ENCODE measurements around the gene NINJ2.

The NINJ2 gene

DNA sequence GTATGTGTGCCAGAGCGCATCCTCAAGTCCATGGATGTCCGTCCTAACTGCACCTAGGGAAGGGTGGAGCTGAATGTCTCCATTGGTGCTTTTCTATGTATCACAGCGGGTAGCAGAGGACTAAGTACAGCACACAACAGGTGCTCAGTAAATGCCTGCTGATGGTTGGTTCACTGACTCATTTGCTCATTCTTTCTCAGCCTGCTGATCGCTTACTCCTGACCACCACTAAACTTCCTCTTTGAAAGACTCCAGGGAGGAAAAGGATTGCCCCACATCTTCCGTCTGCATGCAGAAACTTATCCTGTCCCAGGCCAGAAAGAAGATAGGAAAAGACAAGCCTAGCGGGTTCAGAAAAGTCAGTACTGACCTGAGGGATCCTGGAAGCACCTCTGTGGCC is 137.2 kb downstream of the NINJ2 start:
- Histone ChIP-seq H3K27me3 (no peaks in the 10 kb centered on the region), H3K4me3 (peak overlapping the region in 1 of 10 experiments; percentile 48; a peak in 5 of 20 replicates), H3K4me2 (peak overlapping the region; percentile 61 to 90 (median 82)), H3K9ac (peak overlapping the region in 8 of 11 experiments; percentile 38 to 72 (median 56); a peak in 14 of 22 replicates), H3K27ac (peak overlapping the region in 9 of 11 experiments; percentile 33 to 88 (median 79); a peak in 18 of 22 replicates), H4K20me1 (no peaks in the 10 kb centered on the region), H3K36me3 (peaks cover 0 to 4% (median 0%) of the 10 kb centered on the region in 11 experiments; a peak in 2 of 22 replicates), H3K9me3 (replicated peaks in 1 of 11) (peaks cover 20 to 27% (median 26%) of the 10 kb centered on the region in 11 experiments), H3K4me1 (peaks cover 22 to 40% (median 27%) of the 10 kb centered on the region in 10 experiments)
- peak in 9 of 11 experiments; percentile 18 to 91 (median 76); a peak in 14 of 22 replicates for TF ChIP-seq Cebpa-rat (IDR thresholded peaks at IDR 0.05)

DNA sequence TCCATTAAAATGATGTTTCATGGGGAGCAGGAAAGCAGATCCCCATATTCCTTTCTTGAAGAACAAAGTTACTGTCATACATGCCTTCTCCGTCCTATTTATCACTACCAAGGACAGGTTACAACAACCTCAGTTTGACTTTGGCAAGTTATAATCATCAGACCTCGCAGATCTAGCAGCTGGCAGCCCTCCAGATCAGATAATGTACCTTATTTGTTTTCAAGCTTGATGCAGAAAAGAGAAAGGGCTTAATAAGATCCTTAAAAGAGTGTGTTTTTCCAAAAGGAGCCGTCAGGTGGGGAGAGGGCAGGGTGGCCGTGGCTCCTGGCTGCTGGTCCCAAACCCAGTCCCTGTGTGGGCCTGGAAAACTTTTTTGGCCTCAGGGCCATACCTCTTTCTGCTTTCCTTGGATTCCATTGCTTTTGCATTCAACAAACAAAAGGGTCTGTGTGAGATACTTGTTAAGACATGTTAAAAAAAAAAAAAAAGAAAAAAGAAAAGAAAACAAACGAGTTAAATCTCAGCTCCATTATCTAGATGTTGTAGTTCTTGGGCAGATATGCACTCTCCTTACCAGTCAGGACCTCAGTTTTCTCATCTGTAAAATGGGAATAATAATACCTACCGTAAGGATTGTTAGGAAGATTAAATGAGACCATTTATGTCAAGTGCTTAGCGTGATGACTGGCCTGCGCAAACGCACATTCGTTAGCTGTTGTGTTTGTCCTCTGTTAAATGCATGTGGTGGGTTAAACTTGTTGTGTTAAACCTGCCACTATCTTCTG is 138.9 kb downstream of the NINJ2 start:
- Histone ChIP-seq H3K4me1 (peaks cover 22 to 40% (median 27%) of the 10 kb centered on the region in 10 experiments), H3K27ac (peak overlapping the region in 5 of 11 experiments; percentile 9 to 88 (median 79); a peak in 7 of 22 replicates), H3K9ac (no peak overlapping the region), H3K4me3 (no peak overlapping the region), H3K4me2 (no peak overlapping the region), H3K36me3 (peaks cover 0 to 3% (median 0%) of the 10 kb centered on the region in 11 experiments; a peak in 1 of 22 replicates), H3K9me3 (replicated peaks in 1 of 11) (peaks cover 6 to 12% (median 10%) of the 10 kb centered on the region in 11 experiments), H3K27me3 (no peaks in the 10 kb centered on the region), H4K20me1 (no peaks in the 10 kb centered on the region)
- TF ChIP-seq Cebpa-rat (IDR thresholded peaks at IDR 0.05), result no peak

DNA sequence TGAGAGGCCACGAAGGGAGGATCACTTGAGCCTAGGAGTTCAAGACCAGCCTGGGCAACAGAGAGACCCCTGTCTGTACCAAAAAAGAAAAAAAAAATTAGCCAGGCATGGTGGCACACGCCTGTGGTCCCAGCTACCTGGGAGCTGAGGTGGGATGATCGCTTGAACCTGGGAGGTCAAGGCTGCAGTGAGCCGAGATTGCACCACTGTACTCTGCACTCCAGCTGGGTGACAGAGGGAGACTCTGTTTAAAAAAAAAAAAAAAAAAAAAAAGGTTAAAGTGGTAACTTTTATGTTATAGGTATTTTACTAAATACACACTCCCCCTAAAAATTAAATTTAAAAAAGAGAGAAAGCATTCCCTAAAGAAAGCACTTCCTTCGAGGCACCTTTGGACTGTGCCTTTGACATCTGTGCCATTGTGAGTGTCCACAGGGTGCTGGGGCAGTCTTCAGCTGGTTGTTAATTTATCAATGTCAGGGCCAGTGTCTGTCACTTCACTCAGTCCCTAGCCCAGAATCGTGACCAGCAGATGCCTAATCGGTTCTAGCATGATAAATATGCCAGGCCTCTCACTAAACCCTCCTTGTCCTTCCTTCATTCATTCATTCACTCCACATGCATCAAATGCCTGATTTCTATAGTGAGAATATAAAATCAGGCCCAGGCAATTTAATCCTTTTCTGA is 140.4 kb downstream of the NINJ2 start:
- Histone ChIP-seq H3K27me3 (no peaks in the 10 kb centered on the region), H4K20me1 (no peaks in the 10 kb centered on the region), H3K9me3 (replicated peaks in 1 of 11) (no peaks in the 10 kb centered on the region), H3K4me1 (peaks cover 22 to 40% (median 27%) of the 10 kb centered on the region in 10 experiments), H3K36me3 (no peaks in the 10 kb centered on the region), H3K27ac (0 out of 22 replicates have a peak overlapping the region, but pooled peaks of 1 of the 11 experiments have one; percentile 17), H3K4me3 (no peak overlapping the region), H3K9ac (no peak overlapping the region), H3K4me2 (no peak overlapping the region)
- no peak for TF ChIP-seq Cebpa-rat (IDR thresholded peaks at IDR 0.05)

DNA sequence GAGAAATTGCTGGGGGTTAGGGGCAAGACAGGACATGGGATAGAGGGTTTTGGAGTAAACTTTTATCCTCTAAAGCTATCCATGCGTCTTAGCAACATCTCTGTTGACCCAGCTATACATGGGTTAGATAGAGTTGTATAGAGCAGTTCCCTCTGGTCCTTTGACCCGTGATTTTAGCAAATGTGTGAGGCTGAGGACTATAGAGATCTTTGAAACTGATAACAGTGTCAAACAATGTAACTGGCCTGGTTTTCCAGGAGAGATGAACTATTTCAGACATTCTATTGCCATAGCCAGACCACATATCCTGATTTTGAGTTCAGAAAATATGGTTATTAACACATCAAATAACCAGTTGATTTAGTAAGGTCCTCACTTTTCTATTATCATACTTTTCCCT is 143.1 kb downstream of the NINJ2 start:
- Histone ChIP-seq H3K4me2 (no peak overlapping the region), H3K9ac (no peak overlapping the region), H3K4me3 (no peak overlapping the region), H3K4me1 (peaks cover 0 to 14% (median 1%) of the 10 kb centered on the region in 10 experiments; a peak in 11 of 20 replicates), H4K20me1 (no peaks in the 10 kb centered on the region), H3K9me3 (replicated peaks in 1 of 11) (no peaks in the 10 kb centered on the region), H3K27me3 (no peaks in the 10 kb centered on the region), H3K27ac (no peak overlapping the region), H3K36me3 (no peaks in the 10 kb centered on the region)
- no peak for TF ChIP-seq Cebpa-rat (IDR thresholded peaks at IDR 0.05)

DNA sequence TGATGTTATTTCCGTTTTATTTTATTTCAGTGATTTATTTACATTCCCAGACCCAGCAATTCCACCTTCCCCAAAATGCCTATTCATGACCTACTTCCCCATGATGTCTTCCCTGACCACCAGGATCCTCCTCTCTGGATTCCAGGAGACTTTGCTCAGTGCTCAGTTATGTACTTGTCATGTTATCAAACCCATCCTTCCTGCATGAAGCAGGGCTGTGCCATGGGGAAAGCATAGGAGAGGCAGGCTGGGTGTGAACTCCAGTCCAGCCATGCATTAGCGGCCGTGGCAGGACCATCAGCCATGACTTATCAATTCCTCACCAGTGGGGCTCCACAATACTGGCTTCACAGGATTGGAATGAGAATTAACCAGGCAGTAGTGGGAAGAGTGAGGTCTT is 145.7 kb downstream of the NINJ2 start:
- TF ChIP-seq Cebpa-rat (IDR thresholded peaks at IDR 0.05), result no peak
- Histone ChIP-seq H3K9me3 (replicated peaks in 1 of 11) (peaks cover 0 to 6% (median 0%) of the 10 kb centered on the region in 11 experiments; a peak in 1 of 22 replicates), H3K4me1 (peaks cover 0 to 9% (median 0%) of the 10 kb centered on the region in 10 experiments; a peak in 2 of 20 replicates), H3K27me3 (no peaks in the 10 kb centered on the region), H3K4me2 (no peak overlapping the region), H3K4me3 (no peak overlapping the region), H3K9ac (no peak overlapping the region), H4K20me1 (no peaks in the 10 kb centered on the region), H3K27ac (no peak overlapping the region), H3K36me3 (no peaks in the 10 kb centered on the region)

Data from BLaER1 treated with 17β-estradiol and CSF1 and Interleukin-3, amounts not matched to agents 10 nM and 100 nM (cell line).